GM21515 (cell line): ENCODE measurements around the gene SPIRE1.

Experiments used
- ATAC-seq: cut with Tn5 transposase; IDR thresholded peaks from one replicate; pipeline ENCODE4 v1.9.1; 2021; ENCODE audit not compliant: unreplicated experiment

SPIRE1 gene

GRCh38 chr18:12657684-12658425, at the start of gene SPIRE1:
SPIRE1 (minus strand) TSS chr18:12658107; CDS start chr18:12657866, 241 bp downstream.
- ATAC-seq: peak; percentile 50

GRCh38 chr18:12703664-12704063, 45.8 kb upstream of the SPIRE1 start:
- no peak for ATAC-seq

- no peak for ATAC-seq
These were observed 45.2 kb upstream of the SPIRE1 start for GRCh38 chr18:12703096-12703567.

GRCh38 chr18:12702221-12703095, 44.6 kb upstream of the SPIRE1 start, which contains the start of the genes CEP76 and PSMG2:
CEP76 (minus strand) TSS chr18:12702723; CDS start chr18:12702548, 175 bp downstream.
PSMG2 (plus strand) TSS chr18:12703042; CDS start chr18:12703108, 66 bp downstream.
- peak; percentile 72 for ATAC-seq

GRCh38 chr18:12701161-12701560, 43.3 kb upstream of the SPIRE1 start:
- ATAC-seq: no peak

- ATAC-seq: no peak
These were observed 41.8 kb upstream of the SPIRE1 start for GRCh38 chr18:12699747-12700146.

GRCh38 chr18:12694032-12694431, 36.1 kb upstream of the SPIRE1 start:
- ATAC-seq: no peak

GRCh38 chr18:12692206-12692605, 34.3 kb upstream of the SPIRE1 start:
- no peak for ATAC-seq

GRCh38 chr18:12689256-12689850, 31.4 kb upstream of the SPIRE1 start:
- no peak for ATAC-seq

- ATAC-seq: no peak
These were observed 28.2 kb upstream of the SPIRE1 start for GRCh38 chr18:12686100-12686499.

GRCh38 chr18:12679183-12679786, 21.4 kb upstream of the SPIRE1 start:
- ATAC-seq: no peak

GRCh38 chr18:12668041-12668440, 10.1 kb upstream of the SPIRE1 start:
- no peak for ATAC-seq

- no peak for ATAC-seq
These were observed 2.1 kb upstream of the SPIRE1 start for GRCh38 chr18:12659904-12660605.

GRCh38 chr18:12658426-12659138, 675 bp upstream of the SPIRE1 start:
- ATAC-seq: peak; percentile 18

GRCh38 chr18:12656938-12657683, 796 bp downstream of the SPIRE1 start:
- no peak for ATAC-seq

GRCh38 chr18:12656605-12656937, 1.3 kb downstream of the SPIRE1 start:
- ATAC-seq: no peak

- ATAC-seq: no peak
These were observed 2.9 kb downstream of the SPIRE1 start for GRCh38 chr18:12654971-12655370.

- no peak for ATAC-seq
These were observed 5.0 kb downstream of the SPIRE1 start for GRCh38 chr18:12652861-12653401.

GRCh38 chr18:12651651-12652050, 6.3 kb downstream of the SPIRE1 start:
- no peak for ATAC-seq
